HT-29 (cell line): Measurements from ENCODE around the gene RUNX3. TPM values are rescaled to one million over a fixed set of nuclear protein-coding genes. Genes with fewer than 3 reads are reported as not detected.

ENCODE experiments used
- DNase-seq: peaks from one replicate; pipeline ENCODE4 v3.0.0-alpha.2; 2015; ENCODE audit warnings: low spot score
- total RNA-seq: library from RNA; depleted of rRNA; stranded (reverse); fragments of >200 nt; shearing (Covaris generic); gene quantifications from 2 replicates; pipeline ENCODE4 v1.2.3, GENCODE V29; 2014

RUNX3 gene
- total RNA-seq, 1 experiment from 2014 or later, result 0.18 TPM

- DNase-seq, result no peak
Measured at GRCh38 chr1:24963099-24963872, 33.2 kb upstream of the RUNX3 start.

- DNase-seq, result no peak
Measured at GRCh38 chr1:24961961-24962861, 32.1 kb upstream of the RUNX3 start.

- no peak for DNase-seq
Measured at GRCh38 chr1:24961334-24961733, 31.3 kb upstream of the RUNX3 start.

DNA sequence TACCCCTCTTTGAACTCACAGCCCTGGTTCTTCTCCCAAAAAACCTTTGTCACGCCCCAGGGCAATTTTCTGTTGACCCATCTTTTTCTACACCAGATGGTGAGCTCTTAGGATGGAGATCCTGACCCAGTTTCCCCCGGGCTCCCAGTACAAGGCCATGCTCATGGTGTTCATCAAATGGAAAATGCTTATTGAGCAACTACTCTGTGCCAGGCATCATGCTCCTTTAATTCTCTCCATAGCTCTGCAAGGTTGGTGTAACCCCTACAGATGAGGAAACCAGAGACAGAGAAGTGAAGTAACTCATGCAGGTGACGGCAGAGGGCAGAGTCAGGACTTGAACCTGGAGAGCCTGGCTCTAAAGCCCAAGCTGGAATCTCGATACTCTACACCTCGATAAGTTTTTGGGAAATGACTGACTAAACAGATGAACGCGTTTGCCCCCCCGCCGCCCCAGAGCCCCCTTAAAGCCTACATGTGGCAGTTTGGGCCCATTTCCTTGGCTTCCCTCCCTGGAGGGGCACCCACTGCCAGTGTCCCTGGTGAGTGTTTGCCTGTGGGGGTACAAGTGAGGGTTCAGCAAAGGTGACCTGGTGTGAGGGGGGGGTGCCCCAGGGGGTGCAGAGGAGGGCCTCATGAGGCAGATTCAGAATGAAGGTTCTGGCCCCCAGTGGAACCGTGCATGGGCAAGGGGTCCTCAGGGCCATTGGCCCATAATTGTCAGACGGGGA, 30.2 kb upstream of the RUNX3 start:
- DNase-seq, result no peak

DNA sequence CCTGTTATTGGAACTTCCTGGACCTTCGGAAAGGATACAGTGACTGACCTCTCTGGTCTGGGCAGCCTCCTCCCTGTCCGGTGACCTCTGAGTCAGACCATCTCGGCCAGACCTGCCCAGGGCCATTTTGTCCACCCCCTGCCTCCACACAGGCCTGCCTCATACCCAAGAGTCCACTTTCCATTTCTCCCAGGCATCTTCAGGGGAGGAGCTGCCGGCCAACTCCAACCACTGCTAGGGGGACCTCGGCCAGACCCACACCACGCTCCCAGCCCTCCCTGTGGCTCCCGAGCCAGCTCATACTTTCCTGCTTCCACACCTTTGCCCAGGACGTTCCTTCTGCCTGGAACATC, 29.5 kb upstream of the RUNX3 start:
- no peak for DNase-seq

GRCh38 chr1:24958766-24959622, 28.9 kb upstream of the RUNX3 start:
- no peak for DNase-seq

DNA sequence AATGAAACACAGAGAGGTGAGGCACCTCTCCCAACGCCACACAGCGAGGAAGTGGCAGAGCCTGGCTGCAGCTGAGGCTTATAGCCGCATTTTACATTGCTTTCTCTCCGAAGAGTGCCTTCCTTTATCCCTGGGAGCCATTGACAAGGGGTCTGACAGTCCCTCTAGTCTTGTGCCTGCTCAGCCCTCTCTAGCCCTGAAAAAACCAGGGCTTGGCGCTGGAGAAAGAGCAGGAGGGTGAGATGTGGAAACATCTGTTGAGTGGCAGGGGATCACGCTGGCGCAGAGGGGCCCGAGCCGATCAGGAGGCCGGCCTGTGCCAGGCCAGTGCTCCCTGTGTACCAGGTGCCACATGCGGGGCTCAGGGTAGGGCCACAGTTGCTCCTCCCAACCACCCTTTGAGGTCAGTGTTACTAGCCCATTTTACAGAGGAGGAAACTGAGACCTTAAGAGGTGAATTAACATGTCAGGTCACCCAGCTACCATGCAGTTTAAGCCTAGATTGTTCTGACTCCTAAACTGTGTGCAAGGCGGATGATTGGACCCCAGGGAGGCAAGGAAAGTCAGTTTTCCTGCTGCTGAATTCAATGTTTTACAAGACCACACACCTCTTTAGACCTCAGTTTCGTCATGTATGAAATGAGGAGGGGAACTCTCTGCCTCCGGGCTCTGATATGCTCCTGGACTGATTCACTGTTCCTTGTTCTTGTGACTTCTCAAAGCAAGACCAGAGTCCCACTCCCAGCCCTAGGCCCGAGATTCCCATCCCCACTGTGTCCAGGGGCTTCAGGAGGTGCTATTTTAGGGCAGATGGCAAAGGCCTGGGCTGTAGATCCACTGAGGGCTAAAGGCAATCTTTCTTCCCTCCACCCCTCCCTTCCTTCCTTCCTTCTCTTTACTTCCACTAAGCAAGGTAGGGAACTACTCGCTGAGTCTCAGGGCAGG, 28.0 kb upstream of the RUNX3 start:
- DNase-seq, result no peak

DNA sequence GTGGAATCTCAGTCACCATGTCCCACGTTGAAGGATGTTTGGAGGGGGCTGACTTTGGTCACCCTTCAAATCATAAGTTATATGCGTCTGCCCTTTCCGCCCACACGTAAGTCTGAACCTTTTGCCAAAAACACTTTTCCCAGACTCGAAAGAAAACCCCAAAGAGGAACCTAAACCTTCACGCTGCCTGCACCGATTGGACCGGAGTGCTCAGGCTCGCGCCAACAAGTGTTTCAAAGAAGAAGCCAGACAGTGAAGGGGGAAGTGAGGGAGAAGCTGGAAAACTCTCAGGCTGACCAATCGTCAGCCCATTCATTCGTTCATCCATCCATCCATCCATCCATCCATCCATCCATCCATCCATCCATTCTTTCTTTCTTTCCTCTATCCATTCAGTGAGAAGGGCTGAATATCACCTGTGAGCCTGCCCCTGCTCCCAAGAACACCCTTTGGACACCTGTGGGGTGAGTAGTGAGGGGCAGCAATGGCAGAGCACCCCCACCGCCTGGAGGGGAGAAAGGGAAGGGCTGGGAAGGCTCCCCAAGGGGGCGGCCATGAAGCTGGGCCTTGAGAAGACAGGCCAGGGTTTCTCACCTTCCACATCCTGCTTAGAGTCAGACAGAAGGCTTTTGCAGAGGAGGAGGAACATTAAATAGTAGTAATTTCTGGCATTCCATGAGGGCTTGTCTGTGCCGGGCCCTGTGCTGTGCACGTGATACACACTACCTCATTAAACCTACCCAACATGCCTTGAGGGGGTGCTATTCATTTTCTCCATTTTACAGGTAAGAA, 27.1 kb upstream of the RUNX3 start:
- DNase-seq, result no peak

- DNase-seq, result no peak
Measured at GRCh38 chr1:24955779-24956365, 25.8 kb upstream of the RUNX3 start.

GRCh38 chr1:24955161-24955560, 25.1 kb upstream of the RUNX3 start:
- DNase-seq, result no peak

DNA sequence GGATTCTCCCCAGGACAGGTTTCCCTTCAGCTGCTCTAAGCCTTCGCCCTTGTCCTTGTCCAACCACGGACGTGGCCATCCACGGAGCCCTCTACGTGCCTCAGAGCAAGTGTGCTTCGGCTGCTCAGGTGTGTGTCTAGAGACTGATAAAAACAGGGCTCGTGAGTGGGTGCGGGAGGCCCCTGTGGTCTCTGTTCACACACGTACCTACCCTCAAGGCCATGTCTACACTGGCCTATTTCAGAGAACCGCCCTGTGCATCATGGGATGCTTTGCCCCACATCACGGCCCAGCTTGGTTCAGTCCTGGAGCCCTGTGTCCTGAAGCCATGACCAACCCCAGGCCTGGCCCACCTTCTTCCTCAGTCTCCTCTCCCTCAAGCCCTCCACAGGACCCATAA, 24.6 kb upstream of the RUNX3 start:
- no peak for DNase-seq

DNA sequence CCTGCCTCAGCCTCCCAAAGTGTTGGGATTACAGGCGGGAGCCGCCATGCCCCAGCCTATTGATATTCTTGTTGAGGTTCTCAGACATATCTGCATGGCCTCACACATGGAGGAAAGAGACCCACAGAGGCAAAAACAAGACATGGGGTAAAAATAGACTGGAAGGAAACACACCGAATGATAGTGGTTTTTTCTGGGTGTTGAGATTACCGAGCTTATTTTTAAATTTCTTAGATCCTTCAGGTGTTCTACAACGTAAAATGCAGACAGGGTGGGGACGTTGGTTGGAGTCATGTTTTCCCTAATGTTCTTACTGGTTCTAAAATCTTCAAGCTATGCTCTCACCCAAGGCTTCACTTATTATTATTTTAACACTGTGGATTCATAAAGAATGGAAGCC, 23.9 kb upstream of the RUNX3 start:
- DNase-seq, result no peak

GRCh38 chr1:24952413-24952841, 22.4 kb upstream of the RUNX3 start:
- DNase-seq, result no peak

GRCh38 chr1:24951810-24952412, 21.8 kb upstream of the RUNX3 start:
- DNase-seq, result no peak

- DNase-seq, result no peak
Measured at GRCh38 chr1:24951337-24951736, 21.3 kb upstream of the RUNX3 start.

DNA sequence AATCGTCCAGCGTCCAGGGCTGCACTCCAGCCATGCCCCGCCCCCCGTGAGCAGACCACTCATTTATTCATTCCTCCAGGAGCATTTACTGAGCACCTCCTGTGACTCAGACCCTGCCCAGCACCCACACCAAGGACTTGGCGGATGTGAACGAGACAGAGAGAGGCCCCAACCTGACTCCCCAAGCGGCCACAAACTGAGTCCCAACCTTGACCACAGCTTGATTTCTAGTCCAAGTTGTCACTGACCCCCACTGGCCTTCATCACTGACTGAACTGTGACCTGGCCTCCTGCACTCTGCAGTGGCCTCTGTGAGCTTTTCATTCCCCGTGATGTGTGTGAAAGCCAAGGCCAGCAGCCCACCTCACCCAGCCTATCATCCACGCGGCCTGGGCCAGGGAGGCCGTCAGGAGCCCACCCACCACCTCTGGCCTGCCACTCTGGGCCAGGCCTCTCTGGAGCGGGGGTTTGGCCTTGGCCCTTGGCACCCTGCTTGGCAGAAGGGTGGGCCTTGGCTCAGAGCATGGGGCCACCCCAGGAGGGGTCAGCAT, 19.3 kb upstream of the RUNX3 start:
- DNase-seq, result no peak

DNA sequence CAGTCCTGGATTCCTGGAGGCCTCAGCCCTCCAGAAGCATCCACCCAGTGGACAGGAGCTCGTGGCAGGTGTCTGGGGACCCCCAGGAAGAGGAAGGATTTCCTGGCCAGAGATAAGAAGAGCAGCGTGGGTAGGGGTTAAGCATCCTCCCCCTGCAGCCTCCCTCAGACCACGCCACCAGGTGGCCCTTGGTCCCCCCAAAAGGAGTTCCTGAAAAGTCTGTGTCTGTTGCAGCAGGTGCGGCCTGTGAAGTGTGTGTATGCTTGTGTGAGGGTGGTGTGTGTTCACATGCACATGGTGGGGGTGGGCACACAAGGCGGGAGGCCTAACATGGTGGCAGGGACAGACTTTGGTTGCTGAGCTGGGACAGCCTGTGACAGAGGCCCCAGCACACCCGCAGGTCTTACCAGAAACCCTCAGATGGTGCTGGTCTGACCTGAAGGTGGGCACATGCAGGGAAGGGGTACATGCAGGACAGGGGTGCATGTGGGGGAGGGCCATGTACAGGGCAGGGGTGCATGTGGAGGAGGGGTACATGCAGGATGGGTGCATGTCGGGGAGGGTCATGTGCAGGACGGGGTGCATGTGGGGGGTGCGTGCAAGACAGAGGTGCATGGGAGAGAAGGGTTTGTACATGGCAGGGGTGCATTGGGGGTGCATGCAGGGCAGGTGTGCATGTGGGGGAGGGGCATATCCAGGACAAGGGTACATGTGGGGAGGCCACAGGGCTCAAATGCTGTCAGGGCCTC, 18.2 kb upstream of the RUNX3 start:
- DNase-seq, result no peak
